Sigmoid colon (tissue), 3 donors: ENCODE data around the gene CROT.

Experiments
- CTCF ChIP-seq, 4 experiments: fragments of 450-650 bp in 3 of 4; fragments of 200-600 bp in 1 of 4; IDR thresholded peaks; one replicate each; pipeline ENCODE4 v1.5.1; 2016 to 2019; ENCODE audit warnings: antibody characterized with exemption in 4 of 4, mild to moderate bottlenecking in 3 of 4, moderate library complexity in 2 of 4
- POLR2A ChIP-seq, 2 donors: fragments of 450-650 bp; IDR thresholded peaks; one replicate each; pipeline ENCODE4 v1.6.1; 2016; ENCODE audit warnings: antibody characterized with exemption in 2 of 2, mild to moderate bottlenecking in 2 of 2, moderate library complexity in 2 of 2

DNA sequence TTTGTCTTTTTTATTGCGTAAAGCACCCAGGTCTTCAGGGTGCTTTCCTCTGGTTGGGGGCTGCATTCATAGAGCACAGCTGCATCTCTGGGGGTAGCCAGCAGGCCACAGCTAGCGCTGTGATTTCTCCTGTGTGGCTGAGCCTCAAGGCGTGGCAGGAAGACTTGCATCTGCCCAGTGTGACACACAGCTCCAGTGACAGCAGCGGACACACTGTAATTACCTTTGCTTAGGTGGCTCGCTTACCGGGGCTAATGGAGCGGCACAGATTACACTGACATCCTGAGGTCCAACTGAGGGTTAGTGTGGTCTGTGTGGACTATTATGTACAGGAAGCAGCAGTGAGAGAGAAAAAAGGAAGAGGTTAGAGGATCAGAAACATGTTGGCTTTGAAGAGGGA, 102.9 kb downstream of the CROT start:
- no peak for TF ChIP-seq CTCF (IDR thresholded peaks at IDR 0.05)
- TF ChIP-seq POLR2A (IDR thresholded peaks at IDR 0.05), result no peak
